ENCODE results near the gene HOOK1.
A peak's percentile ranks its signal among the peaks of the same experiment; 100 is the strongest.
"Not testable (repeated sequence)": the region's sequence is repeated elsewhere in the genome, so short reads cannot be mapped to it uniquely, and the experiment has no call there.

The HOOK1 gene

DNA sequence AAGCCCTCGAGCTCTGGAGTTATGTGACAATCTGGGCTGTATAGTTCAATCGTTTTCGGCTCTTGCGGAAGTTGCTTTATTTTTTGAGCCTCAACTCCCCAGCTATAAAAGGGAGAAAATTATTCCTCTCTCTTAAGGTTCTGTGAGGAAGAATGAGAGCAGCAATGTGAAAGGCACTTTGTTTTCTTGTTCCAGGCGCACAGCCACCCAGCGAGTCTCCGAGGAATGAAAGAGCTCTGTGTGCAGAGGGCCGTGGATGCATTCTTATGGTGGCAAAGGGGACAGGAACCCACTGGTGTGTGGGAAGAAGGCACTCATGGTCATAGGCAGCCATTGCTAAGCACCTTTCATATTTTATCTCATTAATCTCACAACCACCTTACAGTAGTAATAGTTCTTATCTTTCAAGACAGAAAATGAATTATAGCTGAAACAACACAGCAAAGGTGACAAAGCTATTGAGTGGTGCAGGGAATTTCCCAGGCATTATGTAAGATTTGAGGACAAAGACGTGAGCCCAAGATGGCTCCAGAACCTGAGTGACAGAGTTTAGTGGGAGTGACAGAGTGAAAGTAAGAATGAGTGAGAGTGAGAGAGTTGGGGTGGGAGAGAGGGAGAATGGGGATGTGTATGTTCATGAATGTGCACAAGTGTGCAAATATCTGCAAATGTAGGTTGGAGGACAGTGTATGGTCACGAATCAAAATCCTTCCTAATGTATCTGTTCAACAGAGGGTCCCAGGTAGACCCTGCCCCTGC lies 102.5 kb downstream of the HOOK1 start:
- Mint-ChIP-seq H3K27me3 (ENCODE audit: low read depth) (peaks cover 8% of the 10 kb centered on the region), H3K4me3 (no peak overlapping the region), H3K4me1 (peaks cover 21% of the 10 kb centered on the region), H3K36me3 (ENCODE audit: low read depth) (no peaks in the 10 kb centered on the region), H3K27ac (no peak overlapping the region), H3K9me3 (peaks cover 4% of the 10 kb centered on the region)
- TF ChIP-seq, protein P1, sequence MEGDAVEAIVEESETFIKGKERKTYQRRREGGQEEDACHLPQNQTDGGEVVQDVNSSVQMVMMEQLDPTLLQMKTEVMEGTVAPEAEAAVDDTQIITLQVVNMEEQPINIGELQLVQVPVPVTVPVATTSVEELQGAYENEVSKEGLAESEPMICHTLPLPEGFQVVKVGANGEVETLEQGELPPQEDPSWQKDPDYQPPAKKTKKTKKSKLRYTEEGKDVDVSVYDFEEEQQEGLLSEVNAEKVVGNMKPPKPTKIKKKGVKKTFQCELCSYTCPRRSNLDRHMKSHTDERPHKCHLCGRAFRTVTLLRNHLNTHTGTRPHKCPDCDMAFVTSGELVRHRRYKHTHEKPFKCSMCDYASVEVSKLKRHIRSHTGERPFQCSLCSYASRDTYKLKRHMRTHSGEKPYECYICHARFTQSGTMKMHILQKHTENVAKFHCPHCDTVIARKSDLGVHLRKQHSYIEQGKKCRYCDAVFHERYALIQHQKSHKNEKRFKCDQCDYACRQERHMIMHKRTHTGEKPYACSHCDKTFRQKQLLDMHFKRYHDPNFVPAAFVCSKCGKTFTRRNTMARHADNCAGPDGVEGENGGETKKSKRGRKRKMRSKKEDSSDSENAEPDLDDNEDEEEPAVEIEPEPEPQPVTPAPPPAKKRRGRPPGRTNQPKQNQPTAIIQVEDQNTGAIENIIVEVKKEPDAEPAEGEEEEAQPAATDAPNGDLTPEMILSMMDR (IDR thresholded peaks at IDR 0.05; ENCODE audit: unreplicated experiment in 3 of 3): no peak

DNA sequence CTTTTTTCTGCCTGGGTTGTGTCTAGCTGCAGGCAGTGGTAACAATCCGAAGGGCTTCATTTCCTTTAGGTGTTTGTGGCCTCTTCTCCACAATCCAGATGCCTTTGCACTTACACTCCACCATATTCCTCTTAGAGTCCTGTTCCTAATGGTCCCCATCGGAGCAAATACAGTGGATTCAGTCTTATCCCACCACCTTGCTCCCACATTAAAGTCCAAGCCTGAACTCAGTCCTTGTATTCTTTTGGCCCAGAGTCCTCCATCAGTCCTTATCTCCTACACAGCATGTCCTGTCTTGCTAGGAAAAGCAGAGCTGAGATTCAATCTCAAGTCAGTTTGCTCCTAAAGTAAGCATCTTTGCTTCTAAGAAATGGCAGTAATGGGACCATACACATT lies 103.0 kb downstream of the HOOK1 start:
- TF ChIP-seq, protein P1 (IDR thresholded peaks at IDR 0.05; ENCODE audit: unreplicated experiment in 3 of 3): no peak
- Mint-ChIP-seq H3K36me3 (ENCODE audit: low read depth) (no peaks in the 10 kb centered on the region), H3K27ac (no peak overlapping the region), H3K9me3 (peaks cover 4% of the 10 kb centered on the region), H3K4me1 (peaks cover 21% of the 10 kb centered on the region), H3K27me3 (ENCODE audit: low read depth) (peaks cover 8% of the 10 kb centered on the region), H3K4me3 (no peak overlapping the region)

DNA sequence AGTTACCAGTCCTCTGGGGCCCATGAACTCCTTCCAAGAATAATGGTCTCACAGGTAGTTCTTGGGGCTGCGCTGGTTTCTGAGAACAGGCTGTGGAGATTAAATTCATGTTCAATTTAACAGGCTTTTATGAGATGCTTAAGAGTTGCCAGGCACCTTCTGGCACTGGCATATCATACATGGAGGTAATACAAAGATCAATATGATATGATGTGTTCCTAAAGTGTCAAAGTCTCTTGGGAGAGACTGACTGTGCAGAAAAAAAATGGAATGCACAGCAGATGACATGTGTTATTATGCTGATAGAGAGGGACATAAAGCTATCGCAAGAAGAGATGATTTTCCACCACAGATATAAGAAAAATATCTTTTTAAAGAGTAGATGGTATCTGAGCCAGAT lies 105.0 kb downstream of the HOOK1 start:
- no peaks in the 10 kb centered on the region for H3K36me3 Mint-ChIP-seq (ENCODE audit: low read depth)
- TF ChIP-seq, protein P1 (IDR thresholded peaks at IDR 0.05; ENCODE audit: unreplicated experiment in 3 of 3): no peak
- no peak overlapping the region for H3K4me3 Mint-ChIP-seq
- H3K27ac Mint-ChIP-seq: no peak overlapping the region
- peaks cover 21% of the 10 kb centered on the region for H3K4me1 Mint-ChIP-seq
- peaks cover 11% of the 10 kb centered on the region for H3K9me3 Mint-ChIP-seq
- H3K27me3 Mint-ChIP-seq (ENCODE audit: low read depth): peaks cover 8% of the 10 kb centered on the region

DNA sequence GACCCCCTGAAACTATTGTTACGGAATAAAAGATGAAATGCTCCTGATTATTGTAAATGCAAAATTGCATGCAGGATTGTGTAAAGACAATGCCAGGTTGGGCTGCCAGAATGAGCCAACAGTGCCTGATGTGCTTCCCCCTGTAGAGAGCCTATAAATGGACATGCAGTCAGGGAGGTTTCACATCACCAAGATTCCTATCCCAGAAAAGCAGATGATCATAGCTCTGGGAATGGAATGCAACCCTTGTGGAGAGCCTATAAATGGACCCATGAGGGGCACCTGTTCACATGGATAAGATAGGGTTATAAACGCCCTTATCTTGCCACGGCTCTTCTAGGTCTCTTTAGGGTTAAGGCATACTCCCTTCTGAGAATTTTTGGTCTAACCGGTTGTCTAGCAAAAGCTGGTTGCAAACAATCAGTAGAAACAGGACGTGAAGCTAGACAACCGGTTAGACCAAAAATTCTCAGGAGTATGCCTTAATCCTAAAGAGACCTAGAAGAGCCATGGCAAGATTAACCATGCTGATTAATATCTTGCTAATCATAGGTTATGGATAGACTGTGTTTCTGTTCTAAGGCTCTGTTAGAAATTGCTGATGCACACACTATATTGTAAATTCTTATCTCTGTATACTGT lies 106.6 kb downstream of the HOOK1 start:
- not testable (repeated sequence) for H3K27ac Mint-ChIP-seq; H3K36me3 Mint-ChIP-seq (ENCODE audit: low read depth)
- Mint-ChIP-seq H3K4me3 (peak overlapping the region in 1 of 3 experiments; percentile 8), H3K4me1 (peaks cover 27% of the 10 kb centered on the region), H3K27me3 (ENCODE audit: low read depth) (peaks cover 16% of the 10 kb centered on the region), H3K9me3 (peaks cover 11% of the 10 kb centered on the region)

DNA sequence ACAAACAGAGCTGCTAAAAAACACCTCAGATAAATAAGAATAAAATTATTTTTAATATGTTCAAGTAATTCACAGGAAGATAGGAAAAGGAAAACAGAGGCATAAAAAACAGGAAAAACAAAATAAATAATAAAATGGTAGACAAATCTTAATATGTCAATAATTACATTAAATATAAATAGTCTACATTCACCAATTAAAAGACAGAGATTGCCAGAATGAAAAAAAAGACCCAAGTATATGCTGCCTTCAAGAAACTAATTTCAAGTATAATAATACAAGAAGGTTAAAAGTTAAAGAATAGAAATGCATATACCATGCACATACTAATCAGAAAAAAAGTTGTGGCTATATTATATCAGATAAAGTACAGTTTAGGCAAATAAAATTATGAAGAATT lies 109.9 kb downstream of the HOOK1 start:
- H3K4me3 Mint-ChIP-seq: peak overlapping the region in 1 of 3 experiments; percentile 35
- H3K36me3 Mint-ChIP-seq (ENCODE audit: low read depth): no peaks in the 10 kb centered on the region
- H3K4me1 Mint-ChIP-seq: peaks cover 25% of the 10 kb centered on the region
- TF ChIP-seq, protein P1 (IDR thresholded peaks at IDR 0.05; ENCODE audit: unreplicated experiment in 3 of 3): no peak
- H3K27ac Mint-ChIP-seq: no peak overlapping the region
- peaks cover 21% of the 10 kb centered on the region for H3K27me3 Mint-ChIP-seq (ENCODE audit: low read depth)
- H3K9me3 Mint-ChIP-seq: peaks cover 11% of the 10 kb centered on the region
